Measurements from ENCODE around the gene ACACB. TPM values are rescaled to one million over a fixed set of nuclear protein-coding genes. Genes with fewer than 3 reads are reported as not detected.

The ACACB gene
- total and polyA plus RNA-seq, 11 donors = 29.9 to 176 (median 119) TPM

DNA sequence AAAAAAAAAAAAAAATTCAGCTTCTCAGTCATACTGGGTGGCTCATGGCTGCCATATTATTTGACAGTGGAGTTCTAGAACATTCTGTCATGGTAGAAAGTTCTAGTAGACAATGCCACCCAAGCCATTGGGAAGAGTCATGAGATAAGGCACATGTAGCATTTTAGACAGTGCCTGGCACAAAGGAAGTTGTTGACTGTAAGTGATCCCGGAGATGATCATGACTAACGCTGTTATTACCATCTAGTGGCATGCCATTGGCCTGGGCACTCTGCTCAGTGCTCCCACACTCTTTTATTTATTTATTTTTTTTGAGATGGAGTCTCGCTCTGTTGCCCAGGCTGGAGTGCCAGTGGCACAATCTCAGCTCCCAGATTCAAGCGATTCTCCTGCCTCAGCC, 112.3 kb downstream of the ACACB start:
- Histone ChIP-seq H3K36me3 (peaks cover 2 to 100% (median 98%) of the 10 kb centered on the region in 9 donors), H3K4me3 (no peak overlapping the region), H3K27ac (no peak overlapping the region), H3K27me3 (no peaks in the 10 kb centered on the region), H3K9me3 (no peaks in the 10 kb centered on the region), H3K4me1 (no peaks in the 10 kb centered on the region)
- TF ChIP-seq POLR2A (IDR thresholded peaks at IDR 0.05) (no peak), CTCF (IDR thresholded peaks at IDR 0.05) (no peak)
- intact Hi-C loops (cut with DNase I) = loop anchor here in 1 of 10 donors (5.0 kb wide), 1 partner anchor 41 kb away; no protein-coding TSS in a partner anchor
- ATAC-seq (no peak), DNase-seq (no peak)
- WGBS, 4 donors = 93 to 95% (median 94%) methylated on average over 4 of the region's 4 CpGs

- 62 to 82% (median 75%) methylated on average over 2 of the region's 2 CpGs for WGBS, 4 donors
- intact Hi-C loops (cut with DNase I) = loop anchor here in 1 of 10 donors (10.0 kb wide), 1 partner anchor 45 kb away; no protein-coding TSS in a partner anchor
- ATAC-seq (no peak), DNase-seq (no peak)
- Histone ChIP-seq H3K36me3 (peaks cover 0 to 100% (median 98%) of the 10 kb centered on the region in 9 donors), H3K9me3 (no peaks in the 10 kb centered on the region), H3K4me3 (no peak overlapping the region), H3K27ac (no peak overlapping the region), H3K27me3 (no peaks in the 10 kb centered on the region), H3K4me1 (no peaks in the 10 kb centered on the region)
- TF ChIP-seq POLR2A (IDR thresholded peaks at IDR 0.05) (no peak), CTCF (IDR thresholded peaks at IDR 0.05) (no peak)
Measured at GRCh38 chr12:109230193-109230592, 113.8 kb downstream of the ACACB start.

DNA sequence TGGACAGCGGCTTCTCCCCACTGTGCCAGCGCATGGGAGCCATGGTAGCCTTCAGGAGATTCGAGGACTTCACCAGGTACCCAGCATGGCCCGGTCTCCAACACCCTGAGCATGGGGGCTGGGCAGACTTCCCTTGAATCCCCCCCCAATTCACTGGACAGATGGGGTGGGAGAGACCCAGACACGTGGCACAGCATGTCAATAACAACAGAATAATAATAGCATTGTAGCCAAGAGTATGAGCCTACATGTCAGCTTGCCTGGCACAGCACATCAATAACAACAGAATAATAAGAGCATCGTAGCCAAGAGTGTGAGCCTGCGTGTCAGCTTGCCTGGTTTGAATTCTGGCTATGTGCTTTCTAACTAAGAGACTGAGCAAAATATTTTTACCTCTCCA, 116.3 kb downstream of the ACACB start:
- TF ChIP-seq POLR2A (IDR thresholded peaks at IDR 0.05) (no peak), CTCF (IDR thresholded peaks at IDR 0.05) (no peak)
- Histone ChIP-seq H3K4me3 (no peak overlapping the region), H3K27ac (no peak overlapping the region), H3K4me1 (no peaks in the 10 kb centered on the region), H3K36me3 (peaks cover 0 to 100% (median 100%) of the 10 kb centered on the region in 9 donors), H3K9me3 (no peaks in the 10 kb centered on the region), H3K27me3 (no peaks in the 10 kb centered on the region)
- intact Hi-C loops (cut with DNase I) = loop anchor here in 1 of 10 donors (10.0 kb wide), 1 partner anchor 48 kb away; no protein-coding TSS in a partner anchor
- DNase-seq = no peak
- peak in 1 of 4 donors; percentile 8 for ATAC-seq
- 73 to 94% (median 89%) methylated on average over 4 to 7 of the region's 7 CpGs for WGBS, 4 donors

DNA sequence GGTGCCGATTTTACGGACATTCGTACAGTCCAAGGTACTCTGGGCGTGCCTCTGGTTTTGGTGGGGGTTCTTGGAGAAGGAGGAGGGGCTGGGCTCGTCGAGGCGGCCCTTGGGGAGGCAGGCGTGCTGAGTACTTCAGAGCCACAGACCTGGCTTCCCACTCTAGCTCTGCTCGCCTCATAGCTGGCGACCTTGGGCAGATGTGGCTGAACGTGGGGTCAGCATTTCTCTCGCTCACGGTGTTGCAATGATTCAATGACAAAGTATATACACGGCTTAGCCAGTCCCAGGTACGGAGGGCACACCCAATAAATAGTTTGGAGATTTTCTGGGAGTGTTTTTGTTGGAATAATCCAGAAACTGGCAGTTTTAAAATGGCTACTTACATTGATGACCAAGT, 117.6 kb downstream of the ACACB start:
- ATAC-seq = no peak

More for the DNA sequence above, 117.6 kb downstream of the ACACB start:
- TF ChIP-seq CTCF (IDR thresholded peaks at IDR 0.05) (no peak), POLR2A (IDR thresholded peaks at IDR 0.05) (no peak)
- intact Hi-C loops (cut with DNase I) = loop anchor here in 1 of 10 donors (10.0 kb wide), 1 partner anchor 49 kb away; no protein-coding TSS in a partner anchor
- DNase-seq = no peak
- no peak overlapping the region for H3K27ac ChIP-seq
- H3K4me1 ChIP-seq = no peaks in the 10 kb centered on the region
- no peaks in the 10 kb centered on the region for H3K9me3 ChIP-seq
- no peaks in the 10 kb centered on the region for H3K27me3 ChIP-seq
- H3K4me3 ChIP-seq = no peak overlapping the region
- WGBS, 4 donors = 83 to 89% (median 85%) methylated on average over 11 to 15 of the region's 15 CpGs
- H3K36me3 ChIP-seq = peaks cover 0 to 100% (median 96%) of the 10 kb centered on the region in 9 donors

Measured in heart left ventricle (tissue), 16 donors.